ENCODE measurements around the gene EHD4. TPM values are rescaled to one million over a fixed set of nuclear protein-coding genes. Genes with fewer than 3 reads are reported as not detected.

EHD4 gene
- total RNA-seq, 4 donors from 2014 or later, result 10.0 to 25.4 (median 20.3) TPM

DNA sequence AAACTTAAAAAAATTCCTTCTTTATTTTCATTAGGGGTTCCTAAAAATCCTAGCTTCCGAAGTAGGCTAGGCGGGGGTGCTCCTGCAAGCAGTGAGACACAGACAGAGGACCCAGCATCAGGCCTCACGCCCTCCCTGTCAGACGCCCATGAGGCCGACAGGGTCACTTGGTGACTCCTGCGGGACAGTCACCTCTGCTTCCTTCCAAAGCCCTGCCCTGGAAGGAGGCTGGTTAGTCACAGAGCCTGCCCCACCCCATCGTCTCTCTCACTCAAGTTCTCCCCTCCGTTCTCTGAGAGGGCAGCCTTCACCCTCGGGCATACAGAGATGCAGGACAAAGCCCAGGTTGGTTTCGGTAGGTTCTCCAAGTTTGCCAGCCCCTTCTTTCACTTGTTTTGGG is 38.6 kb downstream of the EHD4 start:
- no peaks in the 10 kb centered on the region for H3K9me3 ChIP-seq
- H3K36me3 ChIP-seq, result no peaks in the 10 kb centered on the region
- H3K27me3 ChIP-seq, result no peaks in the 10 kb centered on the region
- H3K4me3 ChIP-seq, result no peak overlapping the region
- H3K27ac ChIP-seq, result peak overlapping the region in 3 of 4 donors; percentile 53 to 65 (median 61)
- peaks cover 0 to 68% (median 37%) of the 10 kb centered on the region in 3 donors for H3K4me1 ChIP-seq
- TF ChIP-seq, protein P1, sequence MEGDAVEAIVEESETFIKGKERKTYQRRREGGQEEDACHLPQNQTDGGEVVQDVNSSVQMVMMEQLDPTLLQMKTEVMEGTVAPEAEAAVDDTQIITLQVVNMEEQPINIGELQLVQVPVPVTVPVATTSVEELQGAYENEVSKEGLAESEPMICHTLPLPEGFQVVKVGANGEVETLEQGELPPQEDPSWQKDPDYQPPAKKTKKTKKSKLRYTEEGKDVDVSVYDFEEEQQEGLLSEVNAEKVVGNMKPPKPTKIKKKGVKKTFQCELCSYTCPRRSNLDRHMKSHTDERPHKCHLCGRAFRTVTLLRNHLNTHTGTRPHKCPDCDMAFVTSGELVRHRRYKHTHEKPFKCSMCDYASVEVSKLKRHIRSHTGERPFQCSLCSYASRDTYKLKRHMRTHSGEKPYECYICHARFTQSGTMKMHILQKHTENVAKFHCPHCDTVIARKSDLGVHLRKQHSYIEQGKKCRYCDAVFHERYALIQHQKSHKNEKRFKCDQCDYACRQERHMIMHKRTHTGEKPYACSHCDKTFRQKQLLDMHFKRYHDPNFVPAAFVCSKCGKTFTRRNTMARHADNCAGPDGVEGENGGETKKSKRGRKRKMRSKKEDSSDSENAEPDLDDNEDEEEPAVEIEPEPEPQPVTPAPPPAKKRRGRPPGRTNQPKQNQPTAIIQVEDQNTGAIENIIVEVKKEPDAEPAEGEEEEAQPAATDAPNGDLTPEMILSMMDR (IDR thresholded peaks at IDR 0.05), result no peak
- TF ChIP-seq POLR2AphosphoS5 (IDR thresholded peaks at IDR 0.05) (no peak), EP300 (IDR thresholded peaks at IDR 0.05) (no peak), POLR2A (IDR thresholded peaks at IDR 0.05) (no peak)
- ATAC-seq, result no peak
- 55 to 74% methylated on average over 6 to 7 of the region's 10 CpGs for WGBS, 2 donors (ENCODE audit: low coverage in 1 of 2)

- ATAC-seq, result no peak
- Histone ChIP-seq H3K9me3 (no peaks in the 10 kb centered on the region), H3K4me3 (no peak overlapping the region), H3K4me1 (peaks cover 0 to 73% (median 39%) of the 10 kb centered on the region in 3 donors), H3K27ac (peak overlapping the region in 3 of 4 donors; percentile 53 to 65 (median 61)), H3K27me3 (no peaks in the 10 kb centered on the region), H3K36me3 (no peaks in the 10 kb centered on the region)
- TF ChIP-seq EP300 (IDR thresholded peaks at IDR 0.05) (no peak), POLR2AphosphoS5 (IDR thresholded peaks at IDR 0.05) (no peak)
- WGBS, 2 donors (ENCODE audit: low coverage in 1 of 2), result 68 to 86% methylated on average over 5 to 7 of the region's 7 CpGs
Measured at GRCh38 chr15:41933326-41933725, 39.0 kb downstream of the EHD4 start.

DNA sequence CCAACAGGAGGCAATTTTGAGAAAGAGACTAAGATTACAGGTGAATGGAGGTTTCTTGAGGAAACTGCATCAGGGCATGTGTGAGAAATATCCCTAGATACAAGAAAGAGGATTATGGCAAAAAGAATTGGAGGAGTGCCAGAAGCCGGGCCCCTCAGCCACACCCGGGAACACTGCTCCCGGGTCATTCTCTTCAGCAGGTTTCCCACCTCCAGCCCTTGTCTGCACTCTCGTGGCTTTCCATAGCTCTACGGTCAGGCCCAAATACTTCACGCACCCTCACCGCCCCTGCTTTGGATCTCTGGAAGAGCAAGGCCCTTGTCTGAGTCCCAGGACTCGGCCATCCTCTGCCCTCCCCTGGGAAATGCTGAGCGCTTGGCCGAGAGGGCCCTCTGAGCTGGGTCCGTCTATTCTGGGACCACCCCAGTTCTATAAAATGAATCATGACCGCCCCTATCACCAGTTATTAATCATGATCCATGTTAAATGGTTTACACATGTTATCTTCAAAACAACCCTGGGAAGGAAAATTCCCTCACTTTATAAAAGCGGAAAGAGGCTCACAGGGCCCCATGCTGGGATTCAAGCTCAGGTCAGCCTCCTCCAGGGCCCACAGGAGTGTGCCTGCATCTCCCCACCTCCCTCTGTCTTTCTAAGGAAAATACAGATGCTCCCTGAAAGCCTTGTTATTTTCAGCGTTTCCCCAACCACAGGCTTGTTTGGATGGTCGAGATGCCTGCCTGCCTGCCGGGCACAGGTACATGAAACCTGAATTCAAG is 39.7 kb downstream of the EHD4 start:
- Histone ChIP-seq H3K27ac (peak overlapping the region in 3 of 4 donors; percentile 53 to 65 (median 61)), H3K4me1 (peaks cover 0 to 78% (median 39%) of the 10 kb centered on the region in 3 donors)

GRCh38 chr15:41932101-41932500 is 40.3 kb downstream of the EHD4 start:
- no peak for ATAC-seq
- H3K4me1 ChIP-seq, result peaks cover 0 to 75% (median 39%) of the 10 kb centered on the region in 3 donors
- peak overlapping the region in 3 of 4 donors; percentile 9 to 61 (median 53) for H3K27ac ChIP-seq
- no peaks in the 10 kb centered on the region for H3K27me3 ChIP-seq
- H3K36me3 ChIP-seq, result no peaks in the 10 kb centered on the region
- H3K9me3 ChIP-seq, result no peaks in the 10 kb centered on the region
- 90 to 95% methylated on average over 6 of the region's 9 CpGs for WGBS, 2 donors (ENCODE audit: low coverage in 1 of 2)
- TF ChIP-seq, protein P1 (IDR thresholded peaks at IDR 0.05), result no peak
- TF ChIP-seq EP300 (IDR thresholded peaks at IDR 0.05) (no peak), POLR2AphosphoS5 (IDR thresholded peaks at IDR 0.05) (no peak), POLR2A (IDR thresholded peaks at IDR 0.05) (no peak)
- H3K4me3 ChIP-seq, result no peak overlapping the region

More for the DNA sequence above, 39.7 kb downstream of the EHD4 start:
- no peak overlapping the region for H3K4me3 ChIP-seq
- H3K36me3 ChIP-seq, result no peaks in the 10 kb centered on the region
- WGBS, 2 donors (ENCODE audit: low coverage in 1 of 2), result 73 to 80% methylated on average over 2 to 6 of the region's 16 CpGs
- no peak for ATAC-seq
- no peaks in the 10 kb centered on the region for H3K27me3 ChIP-seq
- no peak for TF ChIP-seq EP300 (IDR thresholded peaks at IDR 0.05)
- TF ChIP-seq POLR2AphosphoS5 (IDR thresholded peaks at IDR 0.05), result no peak
- TF ChIP-seq POLR2A (IDR thresholded peaks at IDR 0.05), result no peak
- TF ChIP-seq, protein P1 (IDR thresholded peaks at IDR 0.05), result no peak
- H3K9me3 ChIP-seq, result no peaks in the 10 kb centered on the region

DNA sequence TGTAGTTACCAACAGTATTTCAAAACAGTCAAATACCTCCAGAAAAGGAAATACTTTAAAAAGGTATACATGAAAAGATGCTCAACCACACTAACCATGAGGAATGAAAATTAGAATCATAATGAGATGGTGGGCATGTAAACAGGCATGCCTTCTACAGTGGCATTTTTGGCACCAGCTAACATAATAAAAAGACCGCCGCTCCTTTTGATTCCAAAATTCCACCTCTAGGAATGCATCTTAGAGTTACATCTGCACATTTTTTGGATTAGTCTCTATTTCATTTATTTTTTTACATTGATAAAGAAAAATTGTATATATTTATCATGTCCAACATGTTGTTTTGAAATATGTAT is 41.5 kb downstream of the EHD4 start:
- no peaks in the 10 kb centered on the region for H3K9me3 ChIP-seq
- H3K36me3 ChIP-seq, result no peaks in the 10 kb centered on the region
- H3K4me3 ChIP-seq, result no peak overlapping the region
- no peak for TF ChIP-seq EP300 (IDR thresholded peaks at IDR 0.05)
- no peak for TF ChIP-seq POLR2A (IDR thresholded peaks at IDR 0.05)
- no peak for TF ChIP-seq POLR2AphosphoS5 (IDR thresholded peaks at IDR 0.05)
- TF ChIP-seq, protein P1 (IDR thresholded peaks at IDR 0.05), result no peak
- H3K4me1 ChIP-seq, result peaks cover 0 to 86% (median 41%) of the 10 kb centered on the region in 3 donors
- 71 to 95% methylated on average over 2 of the region's 2 CpGs for WGBS, 2 donors (ENCODE audit: low coverage in 1 of 2)
- ATAC-seq, result no peak
- H3K27me3 ChIP-seq, result no peaks in the 10 kb centered on the region
- H3K27ac ChIP-seq, result peak overlapping the region in 3 of 4 donors; percentile 60 to 78 (median 66)

All from gastroesophageal sphincter (tissue), 4 donors.